NCI-H2107 treated with DMSO at 0.1 percent for 48 hours (cell line): ENCODE measurements around the gene GPRC5C.
A peak's percentile ranks its signal among the peaks of the same experiment; 100 is the strongest.

Experiments used
- DNase-seq: peaks from one replicate; lab custom pipeline; 2025; ENCODE audit not compliant: unreplicated experiment; lab: John Stamatoyannopoulos, UW

The GPRC5C gene

DNA sequence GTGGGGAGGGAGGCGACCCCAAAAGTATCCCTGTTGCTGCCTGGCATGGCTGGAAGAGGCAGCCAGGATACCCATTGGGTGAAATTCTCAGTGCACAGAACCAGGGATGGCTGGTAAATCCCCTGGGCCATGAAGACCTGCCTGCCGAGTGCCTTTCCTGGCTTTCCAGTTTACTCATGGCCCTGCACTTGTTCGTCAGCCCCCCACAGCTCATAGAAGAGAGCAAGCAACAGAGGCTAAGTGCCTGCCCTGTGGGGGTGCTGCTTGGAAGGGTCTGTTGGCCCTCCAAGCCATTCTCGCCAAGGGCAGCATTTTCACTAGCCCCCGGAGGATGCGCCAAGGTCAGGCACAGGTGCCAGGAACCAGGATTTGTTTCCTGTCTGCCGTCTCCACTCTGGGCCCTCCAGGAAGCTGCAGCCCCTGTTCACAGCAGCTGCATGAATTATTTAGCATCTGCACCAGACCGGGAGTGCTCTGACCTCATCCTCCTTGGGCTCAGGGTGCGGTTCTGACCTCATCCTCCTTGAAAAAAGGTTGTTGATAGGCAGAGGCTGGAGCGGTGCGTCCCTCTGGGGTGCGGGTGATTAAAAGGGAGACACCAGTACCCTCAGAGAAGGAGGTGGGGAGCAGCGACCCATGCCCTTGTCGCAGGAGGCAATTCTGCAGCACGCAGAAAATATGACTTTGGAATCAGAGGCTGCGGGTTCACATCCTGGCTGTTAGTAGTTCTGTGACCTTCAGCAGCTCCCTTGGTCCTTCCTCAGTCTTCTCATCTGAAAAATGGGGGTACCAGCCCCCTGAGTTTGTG is 20.3 kb downstream of the GPRC5C start:
- no peak for DNase-seq

DNA sequence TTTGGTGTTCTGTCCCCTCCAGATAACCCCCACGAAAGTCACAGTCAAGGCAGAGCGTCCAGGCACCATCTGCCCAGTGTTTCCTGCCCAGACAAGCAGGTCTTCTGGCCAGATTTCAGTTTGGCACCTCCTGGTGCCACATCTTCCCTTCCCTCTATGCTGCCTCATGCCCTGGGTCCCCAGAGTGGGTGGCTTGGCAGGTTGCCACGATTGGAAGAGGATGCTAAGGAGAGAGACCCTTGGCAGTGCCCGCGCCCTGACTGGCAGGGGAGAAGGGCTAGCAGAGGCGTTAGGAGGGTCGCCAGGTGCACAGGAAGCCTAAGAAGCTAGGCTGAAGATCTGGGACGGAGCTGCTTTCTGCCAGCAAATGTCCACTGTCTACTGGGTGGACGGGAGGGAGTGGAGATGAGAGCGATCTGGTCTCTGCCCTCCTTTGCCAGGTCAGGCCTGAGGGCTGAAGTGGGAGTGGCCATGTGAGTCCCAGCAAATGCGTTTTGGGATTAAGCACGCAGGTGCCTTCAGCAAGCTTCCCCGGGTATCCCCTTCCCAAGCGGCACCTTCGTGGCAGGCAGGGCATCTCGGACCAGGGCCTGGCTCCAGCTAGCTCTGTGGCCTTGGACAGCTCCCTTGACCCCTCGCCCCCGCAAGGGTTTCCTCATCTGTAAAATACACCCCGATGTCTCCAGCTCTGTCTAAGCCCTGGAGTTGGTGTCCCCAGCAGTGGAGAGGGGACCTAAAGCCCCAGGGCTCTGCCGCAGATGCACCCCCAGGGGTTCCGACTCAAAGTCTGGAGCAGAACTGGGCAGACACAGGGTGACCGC is 21.2 kb downstream of the GPRC5C start:
- no peak for DNase-seq

DNA sequence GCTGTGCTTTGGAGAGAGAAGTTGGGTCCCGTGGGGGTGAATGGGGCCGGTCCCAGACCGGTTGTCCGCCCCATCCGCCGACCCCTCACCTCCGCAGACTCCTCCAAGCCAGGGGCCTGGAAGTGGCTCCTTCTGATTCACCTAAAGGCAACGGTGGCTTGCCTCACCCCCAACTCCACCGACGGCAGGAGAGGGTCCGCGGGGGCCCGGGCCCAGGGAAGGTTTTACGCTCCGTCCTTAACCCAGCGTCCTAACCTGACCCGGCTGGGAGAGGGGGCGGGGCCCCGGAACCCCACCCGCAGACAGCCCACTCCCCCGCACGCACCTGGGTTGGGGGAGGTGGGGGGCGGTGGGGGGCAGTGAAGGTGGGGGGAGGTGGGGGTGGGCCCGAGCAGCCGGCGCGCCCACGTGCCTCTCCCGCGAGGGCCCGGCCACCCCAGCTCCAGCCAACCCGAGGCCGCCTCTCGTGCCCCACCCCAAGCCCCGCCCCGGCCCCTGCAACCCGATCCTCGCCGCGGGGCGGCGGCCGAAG is 21.8 kb downstream of the GPRC5C start:
- no peak for DNase-seq

GRCh38 chr17:74454197-74455024 is 22.5 kb downstream of the GPRC5C start:
- DNase-seq: peak; percentile 69

GRCh38 chr17:74455025-74455545 is 23.2 kb downstream of the GPRC5C start:
- no peak for DNase-seq

DNA sequence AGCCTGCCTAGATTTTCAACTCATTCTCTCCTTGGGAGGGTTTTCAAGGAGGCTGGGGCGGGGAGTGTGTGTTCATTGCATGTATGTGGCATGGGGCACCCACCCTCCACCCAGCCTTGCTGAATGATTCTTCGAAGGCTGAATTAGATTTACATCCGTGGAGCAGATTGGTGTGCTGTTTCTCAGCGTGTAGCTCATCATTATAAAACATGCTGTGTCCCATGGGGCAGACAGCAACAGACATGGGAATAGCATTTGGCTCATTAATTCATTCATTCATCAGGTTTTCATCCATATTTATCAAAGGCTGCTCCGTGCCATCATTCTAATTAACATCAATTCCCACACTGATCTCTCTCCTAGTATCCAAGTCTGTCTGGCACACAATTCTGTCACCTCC is 23.9 kb downstream of the GPRC5C start:
- no peak for DNase-seq

GRCh38 chr17:74457146-74457819 is 25.4 kb downstream of the GPRC5C start:
- DNase-seq: peak; percentile 29

DNA sequence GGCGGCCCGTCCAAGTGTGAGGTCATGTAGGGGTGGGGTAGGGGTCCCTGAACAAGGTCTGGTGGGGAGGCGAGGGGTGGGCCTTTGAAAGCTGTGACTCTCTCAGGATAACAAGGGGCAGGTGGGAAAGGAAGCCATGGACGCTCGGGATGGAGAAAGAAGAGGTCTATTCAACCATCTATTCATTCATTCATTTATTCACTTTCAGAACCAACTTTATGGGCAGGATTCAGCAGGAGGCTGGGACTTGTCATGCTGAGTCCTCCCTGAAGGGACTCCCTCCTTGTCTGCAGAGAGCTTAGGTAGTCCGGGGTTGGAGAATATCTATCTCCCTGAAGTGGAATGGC is 25.9 kb downstream of the GPRC5C start:
- no peak for DNase-seq

GRCh38 chr17:74458835-74459234 is 26.9 kb downstream of the GPRC5C start:
- DNase-seq: no peak

DNA sequence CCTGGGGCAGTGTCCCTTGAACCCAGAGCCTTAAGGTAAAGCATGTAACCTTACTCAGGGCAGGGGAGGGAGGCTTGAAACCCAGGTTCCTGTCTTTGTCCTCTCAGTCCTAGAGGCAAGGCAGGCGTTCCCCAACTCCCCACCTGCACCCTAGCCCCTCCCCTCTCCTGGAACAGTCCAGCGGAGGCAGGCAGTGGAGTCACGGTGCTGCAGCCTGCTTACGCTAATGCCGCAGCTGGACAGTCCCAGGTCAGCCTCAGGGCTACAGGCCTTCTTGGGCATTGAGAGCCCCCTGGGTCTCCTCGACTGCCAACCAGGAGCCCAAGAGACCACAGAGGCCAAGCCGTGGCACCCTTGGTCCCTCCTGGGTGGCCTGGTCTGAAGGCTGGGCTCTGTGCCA is 27.7 kb downstream of the GPRC5C start:
- DNase-seq: no peak

DNA sequence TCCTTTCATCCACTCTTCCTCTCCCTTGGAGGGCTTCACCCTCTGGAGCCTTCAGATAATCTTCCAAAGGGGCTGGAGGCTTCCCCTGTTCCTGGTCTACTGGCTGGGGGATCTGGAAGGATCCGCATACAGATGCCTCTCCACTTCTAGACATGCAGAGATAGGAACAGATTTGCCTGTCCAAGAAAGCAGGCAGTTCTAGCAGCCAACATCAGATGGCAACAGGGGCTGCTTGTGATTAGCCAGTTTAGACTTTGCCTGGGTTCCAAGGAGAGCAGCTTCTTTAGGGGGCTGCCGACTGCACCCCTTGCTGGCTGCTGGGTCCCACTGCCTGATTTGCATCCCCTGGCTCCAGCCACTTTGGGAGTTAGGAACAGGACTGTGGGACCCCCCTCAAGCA is 28.4 kb downstream of the GPRC5C start:
- no peak for DNase-seq

- DNase-seq: no peak
These were observed 29.1 kb downstream of the GPRC5C start for GRCh38 chr17:74460996-74461395.

DNA sequence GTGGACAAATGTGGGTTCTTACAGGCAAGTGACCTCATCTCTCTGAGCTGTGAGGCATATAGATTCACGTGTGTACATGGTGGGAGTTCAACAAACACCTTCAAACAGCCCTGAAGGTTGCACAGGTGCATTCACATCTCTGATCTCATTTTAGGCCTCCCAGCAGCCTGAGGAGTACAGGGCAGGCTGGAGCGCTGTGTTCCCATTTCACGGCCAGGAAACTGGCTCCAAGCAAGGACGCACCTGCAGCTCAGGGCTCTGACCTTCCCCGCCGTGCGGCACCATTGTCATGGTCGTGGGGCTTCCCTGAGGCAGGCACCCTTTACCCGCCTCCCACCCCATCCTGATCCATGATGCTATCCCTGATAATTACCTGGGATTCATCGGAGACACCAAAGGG is 29.7 kb downstream of the GPRC5C start:
- DNase-seq: no peak

GRCh38 chr17:74464730-74465377 is 33.0 kb downstream of the GPRC5C start:
- no peak for DNase-seq

DNA sequence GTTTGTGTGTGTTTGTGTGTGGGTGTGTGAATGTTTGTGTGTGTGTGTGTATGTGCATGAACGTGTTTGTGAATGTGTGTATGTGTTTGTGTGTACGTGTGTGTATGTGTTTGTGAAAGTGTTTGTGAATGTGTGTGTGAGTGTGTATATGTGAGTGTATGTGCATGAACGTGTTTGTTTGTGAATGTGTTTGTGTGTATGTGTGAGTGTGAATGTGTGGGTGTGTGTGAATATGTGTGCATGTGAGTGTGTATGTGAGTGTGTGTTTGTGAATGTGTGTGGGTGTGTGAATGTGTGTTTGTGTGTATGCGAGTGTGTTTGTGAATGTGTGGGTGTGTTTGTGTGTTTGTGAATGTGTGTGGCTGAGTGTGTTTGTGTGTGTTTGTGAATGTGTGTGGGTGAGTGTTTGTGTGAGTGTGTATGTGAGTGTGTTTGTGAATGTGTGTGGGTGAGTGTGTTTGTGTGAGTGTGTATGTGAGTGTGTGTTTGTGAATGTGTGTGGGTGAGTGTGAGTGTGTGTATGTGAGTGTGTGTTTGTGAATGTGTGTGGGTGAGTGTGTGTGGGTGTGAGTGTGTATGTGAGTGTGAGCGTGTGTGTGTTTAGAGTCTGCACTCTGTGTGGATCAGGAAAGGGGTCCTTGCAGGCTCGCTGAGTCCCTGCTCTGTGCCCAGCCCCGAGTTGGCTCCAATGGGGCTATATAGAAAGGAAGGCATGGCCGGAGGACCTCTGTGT is 33.7 kb downstream of the GPRC5C start:
- no peak for DNase-seq

DNA sequence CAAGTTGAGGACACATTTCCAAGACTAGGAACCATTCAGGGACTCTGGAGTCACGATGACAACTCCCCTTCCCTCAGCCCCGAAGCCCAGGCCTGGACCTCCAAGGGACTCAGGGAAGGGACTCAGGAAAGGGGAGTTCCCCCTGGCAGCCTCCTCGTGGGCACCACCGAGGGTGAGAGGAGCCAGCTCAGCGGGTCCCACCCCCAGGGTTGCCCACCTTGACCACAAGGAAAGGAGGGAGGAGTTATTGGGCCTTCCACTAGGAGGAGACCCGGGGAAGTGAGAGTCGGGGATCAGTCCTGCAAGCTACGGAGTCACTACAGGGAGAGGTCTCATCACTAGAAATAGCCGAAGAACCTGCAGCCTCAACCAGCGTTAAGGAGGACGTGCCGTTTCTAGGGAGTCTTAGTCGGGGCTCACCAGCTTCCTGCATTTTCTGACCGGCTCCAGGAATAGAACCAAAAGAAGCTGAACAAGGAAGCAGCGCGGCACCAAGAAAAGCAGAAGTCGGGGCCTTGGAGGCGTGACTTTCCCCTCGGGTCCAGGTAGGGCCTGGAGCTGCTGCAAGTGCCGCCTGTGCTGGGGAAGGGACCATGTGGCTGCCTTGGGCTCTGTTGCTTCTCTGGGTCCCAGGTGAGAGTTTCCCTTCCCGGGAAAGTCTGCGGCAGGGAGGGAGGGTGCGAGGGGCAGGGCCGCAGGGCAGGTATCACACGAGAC is 34.4 kb downstream of the GPRC5C start, which contains the start of gene CD300A:
Gene CD300A (plus strand): TSS at position 524 of the 717 bp plus-strand sequence. CDS start 70 bp downstream, at position 594.
- DNase-seq: no peak

- DNase-seq: no peak
These were observed 34.9 kb downstream of the GPRC5C start for GRCh38 chr17:74466828-74467184.

DNA sequence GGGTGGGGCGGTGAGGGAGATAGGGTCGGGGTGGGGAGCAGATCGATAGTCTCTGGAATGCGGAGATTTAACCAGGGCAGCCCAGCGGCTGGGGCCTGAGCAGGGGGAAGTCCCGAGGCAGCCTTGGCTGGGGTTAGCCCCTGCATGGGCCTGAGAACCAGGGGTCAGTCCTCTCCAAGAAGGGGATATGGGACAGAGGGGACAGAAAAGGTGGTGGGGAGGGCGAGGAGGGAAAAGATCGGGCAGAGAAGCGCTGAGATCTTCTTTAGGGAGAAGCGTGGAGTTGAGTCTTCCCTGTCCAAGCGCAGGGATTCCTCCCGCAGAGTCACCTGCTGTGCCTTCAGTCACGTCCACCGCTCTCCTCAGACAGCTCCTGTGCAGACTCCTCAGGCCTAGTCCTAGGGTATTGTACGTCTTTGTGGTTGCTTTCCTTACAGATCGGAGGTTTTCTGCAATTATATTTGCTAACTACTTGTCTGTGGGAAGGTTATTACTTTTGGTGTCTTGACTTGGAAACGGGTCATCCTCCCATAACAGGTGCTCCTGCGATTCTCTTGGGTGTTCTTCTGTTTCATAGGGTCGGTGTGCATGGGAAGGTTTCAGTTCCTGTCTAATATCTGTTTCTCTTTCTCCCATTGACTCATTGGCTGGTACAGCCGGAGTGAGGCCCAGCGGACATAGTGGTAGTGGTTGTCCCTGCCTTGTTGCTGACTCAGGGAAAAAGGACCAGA is 35.5 kb downstream of the GPRC5C start:
- DNase-seq: no peak
